NCI-H1417 treated with DMSO at 0.1 percent for 48 hours (cell line): ENCODE results near the gene CTIF.

Experiments
- DNase-seq: peaks from one replicate; lab custom pipeline; 2025; lab: John Stamatoyannopoulos, UW

Gene CTIF

DNA sequence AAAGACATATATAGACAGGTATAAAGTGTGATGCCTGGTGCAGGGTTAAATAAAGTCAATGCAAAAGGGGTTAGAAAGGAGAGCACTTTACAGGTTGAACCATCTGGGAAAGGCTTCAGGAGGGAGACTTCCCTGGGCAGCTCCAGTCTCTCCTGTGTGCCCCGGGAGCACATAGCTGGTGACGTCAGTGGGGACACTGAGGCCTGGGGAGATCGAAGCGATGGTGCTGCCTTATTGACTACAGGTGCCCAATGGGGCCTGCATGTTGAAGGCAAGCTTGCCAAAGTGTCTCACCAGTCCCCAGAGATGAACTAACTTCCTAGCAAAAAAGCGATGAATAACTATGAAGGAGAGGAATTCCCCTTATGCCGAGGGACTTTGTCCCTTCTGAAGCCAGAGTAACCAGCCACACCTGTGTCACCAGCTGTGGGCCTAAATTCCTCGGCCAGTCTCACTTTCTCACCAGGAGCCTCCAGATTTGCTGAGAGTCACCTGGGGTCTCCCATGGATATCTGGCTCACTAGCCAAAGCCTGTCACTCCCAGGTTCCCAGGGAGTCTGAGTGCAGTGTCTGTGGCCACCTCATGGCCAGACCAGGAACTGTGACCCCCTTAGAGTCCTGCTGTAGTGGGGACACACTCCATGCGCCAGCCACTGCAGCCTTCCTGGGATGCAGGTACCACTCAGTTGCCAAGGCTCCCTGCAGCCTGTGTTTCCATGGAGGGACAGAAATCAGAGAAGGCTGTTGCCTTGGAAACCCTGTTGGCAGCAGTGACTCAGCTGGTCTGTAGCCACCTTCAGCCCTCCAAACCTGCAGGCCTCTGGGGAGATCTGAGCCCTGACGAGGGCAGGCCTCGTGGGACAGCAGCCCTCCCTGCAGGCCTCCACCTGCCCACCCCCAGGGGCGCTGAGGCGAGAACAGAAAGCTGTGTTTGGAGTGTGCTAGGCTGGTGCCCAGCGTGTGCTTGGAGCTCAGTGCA, 128.7 kb downstream of the CTIF start:
- peak; percentile 26 for DNase-seq

GRCh38 chr18:48668466-48669179, 129.8 kb downstream of the CTIF start:
- no peak for DNase-seq

DNA sequence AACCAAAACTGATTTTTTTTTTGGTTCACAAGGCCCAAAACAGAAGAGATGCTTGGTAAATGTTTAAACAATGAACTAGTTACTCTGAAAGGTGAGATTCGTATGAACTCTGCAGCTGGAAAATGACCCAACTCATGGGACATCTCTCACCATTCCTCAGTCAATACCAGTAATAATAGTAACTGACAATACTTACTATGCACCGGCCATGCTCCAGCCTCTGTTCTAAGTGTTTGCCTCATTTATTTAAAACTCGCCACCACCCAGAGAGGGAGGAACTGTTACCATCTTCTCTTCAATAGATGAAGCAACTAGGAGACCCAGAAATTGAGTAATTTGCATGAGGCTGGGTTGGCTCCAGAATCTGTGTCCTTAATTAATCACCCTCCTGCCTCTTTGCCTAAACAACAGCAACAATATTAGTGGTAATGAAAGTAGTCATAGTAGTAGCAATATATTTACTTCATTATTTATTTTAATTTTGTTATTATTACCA, 130.4 kb downstream of the CTIF start:
- DNase-seq, result no peak

DNA sequence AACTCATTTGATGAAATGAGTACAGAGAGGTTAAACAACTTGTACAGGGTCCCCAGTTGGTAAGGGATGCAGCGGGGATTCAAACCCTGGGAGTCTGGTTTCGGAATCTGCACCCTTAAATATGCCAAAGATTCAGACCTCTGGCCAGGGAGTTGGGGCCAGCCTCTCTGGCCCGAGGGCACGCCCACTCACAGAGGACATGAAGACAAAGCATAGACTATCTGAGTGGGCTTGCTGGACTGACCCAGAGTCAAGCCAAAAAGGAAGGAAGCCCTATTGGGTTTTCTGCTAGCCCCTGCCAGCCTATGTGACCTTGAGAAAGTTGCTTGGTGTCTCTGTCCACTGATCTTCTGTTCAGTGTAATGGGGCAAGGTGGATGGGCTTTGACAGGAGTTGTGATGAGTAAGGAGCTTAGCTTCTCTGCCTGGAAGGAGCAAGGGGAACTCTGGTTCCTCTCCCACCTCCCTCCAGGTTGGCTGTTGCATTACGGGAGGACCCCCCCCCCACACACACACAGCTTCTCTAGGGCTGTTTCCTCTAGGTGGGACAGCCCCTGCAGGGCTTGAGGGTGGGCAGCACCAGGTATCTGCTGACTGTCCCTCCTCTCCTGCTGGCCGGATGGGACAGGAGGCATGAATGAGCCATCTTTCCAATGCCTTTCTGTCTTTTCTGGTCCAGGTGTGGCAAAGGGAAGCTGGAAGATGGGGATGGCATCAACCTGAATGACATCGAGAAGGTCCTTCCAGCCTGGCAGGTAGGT, 131.3 kb downstream of the CTIF start:
- no peak for DNase-seq

GRCh38 chr18:48670751-48671560, 132.1 kb downstream of the CTIF start:
- no peak for DNase-seq

GRCh38 chr18:48671561-48671945, 132.7 kb downstream of the CTIF start:
- no peak for DNase-seq

DNA sequence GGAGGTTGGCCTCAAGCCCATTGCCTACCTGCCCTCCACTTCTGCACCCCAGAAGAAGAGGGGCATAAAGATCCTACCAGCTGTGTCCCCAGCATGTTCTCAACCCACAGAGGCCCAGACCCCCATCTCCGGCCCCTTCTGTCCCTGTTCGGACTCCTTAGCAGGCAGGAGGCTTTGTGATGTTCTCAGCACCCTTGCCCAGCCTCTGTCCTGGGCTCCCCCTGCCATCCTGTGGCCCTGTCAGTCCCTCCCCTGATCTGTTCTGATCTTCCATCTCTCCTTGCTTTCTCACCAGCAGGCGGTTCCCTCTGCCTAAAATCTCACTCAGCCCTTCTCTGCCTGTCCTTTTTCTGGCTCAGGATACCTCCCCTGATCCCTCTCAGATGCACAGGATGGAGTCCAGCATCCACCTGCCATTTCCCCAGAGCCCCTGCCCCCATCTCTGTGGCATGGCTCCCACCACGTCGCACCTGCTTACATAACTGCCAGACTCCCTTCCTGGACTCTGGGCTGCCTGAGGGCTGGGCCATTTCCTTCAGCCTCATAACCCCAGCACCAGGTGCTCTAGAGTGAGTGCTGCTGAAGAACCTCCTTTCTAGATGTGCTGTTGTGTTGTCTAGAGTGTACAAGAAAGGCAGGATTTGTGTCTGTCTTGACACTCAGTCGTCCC, 134.0 kb downstream of the CTIF start:
- DNase-seq, result no peak

- no peak for DNase-seq
Observed at GRCh38 chr18:48673456-48673852, 134.6 kb downstream of the CTIF start.

DNA sequence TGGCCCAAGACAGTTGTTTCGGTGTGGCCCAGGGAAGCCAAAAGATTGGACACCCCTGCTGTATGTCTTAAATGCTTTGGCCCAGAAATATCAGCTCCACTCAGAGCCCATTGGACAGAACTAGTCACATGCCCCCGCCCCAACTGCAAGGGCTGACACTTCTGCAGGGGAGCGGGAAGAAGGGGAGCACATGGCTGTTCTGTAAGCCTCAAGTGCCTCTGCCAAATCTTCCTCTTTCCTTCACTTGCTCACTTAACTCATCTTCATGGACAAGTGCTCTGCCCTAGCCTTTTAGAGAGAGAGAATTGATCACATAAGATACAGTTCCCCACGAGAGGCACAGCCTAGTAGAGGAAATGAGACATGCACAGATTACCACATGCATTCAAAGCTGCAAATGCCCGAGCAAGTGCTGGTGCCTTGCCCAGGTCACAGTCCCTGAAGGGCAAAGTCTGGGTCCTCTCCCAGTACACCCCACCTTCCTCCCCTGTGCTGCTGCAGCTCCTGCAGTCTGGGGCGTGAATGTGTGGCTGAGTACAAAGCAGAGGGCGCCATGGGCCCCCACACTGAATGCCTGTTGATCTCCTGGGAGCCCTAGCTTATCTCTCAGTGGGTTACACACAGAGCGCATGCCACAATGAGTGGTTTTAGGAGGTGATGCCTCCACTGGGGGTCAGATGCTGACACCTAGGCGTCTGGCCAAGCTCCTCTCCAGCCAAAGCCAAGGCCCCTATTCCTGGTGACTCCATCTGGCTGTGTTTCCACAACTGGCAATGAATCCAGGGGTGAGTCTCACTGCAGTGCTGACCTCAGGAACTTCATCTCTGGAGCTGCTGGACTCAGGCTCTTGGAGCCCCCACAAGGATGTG, 135.3 kb downstream of the CTIF start:
- no peak for DNase-seq

GRCh38 chr18:48674758-48675351, 136.0 kb downstream of the CTIF start:
- no peak for DNase-seq

- no peak for DNase-seq
Observed at GRCh38 chr18:48675352-48675761, 136.5 kb downstream of the CTIF start.

DNA sequence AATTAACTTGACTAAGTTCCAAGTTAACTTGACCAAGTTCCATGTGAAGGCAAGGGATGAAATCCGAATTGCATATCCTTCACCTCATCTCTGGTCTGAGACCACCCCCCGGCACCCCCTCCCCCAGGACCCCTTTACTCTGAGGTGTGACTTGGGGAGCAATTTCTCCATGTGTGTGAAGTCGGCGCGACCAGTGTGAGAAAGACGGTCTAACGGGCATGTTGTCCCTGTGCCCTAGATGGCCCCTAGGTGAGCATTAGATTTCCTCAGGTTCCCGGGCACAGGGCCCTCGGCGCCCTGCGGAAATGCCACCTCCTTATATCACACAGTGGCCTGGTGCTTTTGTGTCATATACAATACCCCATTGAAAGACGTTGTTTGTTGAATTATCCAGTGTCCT, 137.1 kb downstream of the CTIF start:
- DNase-seq, result no peak

- DNase-seq, result no peak
Observed at GRCh38 chr18:48676346-48676745, 137.5 kb downstream of the CTIF start.

DNA sequence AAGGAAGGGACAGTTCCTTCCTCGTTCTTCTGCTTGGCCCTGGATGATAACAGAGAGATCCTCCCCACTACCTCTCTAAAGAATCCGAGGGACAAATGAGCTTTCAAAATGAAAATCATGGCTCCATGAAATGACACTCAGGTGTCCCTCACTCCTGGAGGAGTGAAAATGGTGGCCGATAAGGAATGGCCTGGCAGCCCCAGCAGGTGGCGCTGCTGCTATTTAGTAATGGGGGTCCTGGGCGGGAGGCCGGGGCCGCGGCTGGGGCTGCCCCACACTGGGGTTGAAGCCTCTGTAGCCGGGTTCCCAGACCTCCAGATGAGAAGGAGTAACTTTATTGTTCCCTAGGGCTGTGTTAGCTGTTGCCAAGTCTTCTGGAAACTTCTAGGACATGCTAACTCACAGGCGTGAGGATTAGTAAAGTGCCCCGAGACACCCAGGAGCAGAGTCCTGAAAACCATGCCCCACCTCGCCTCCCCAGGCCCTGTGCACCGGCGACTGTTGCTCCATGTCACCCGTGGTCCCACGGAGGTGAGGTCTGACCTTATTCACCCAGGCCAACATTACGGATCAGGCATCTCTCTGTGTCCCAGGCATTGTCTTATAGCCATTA, 138.0 kb downstream of the CTIF start:
- DNase-seq, result no peak

GRCh38 chr18:48678237-48679115, 139.6 kb downstream of the CTIF start:
- DNase-seq, result no peak

DNA sequence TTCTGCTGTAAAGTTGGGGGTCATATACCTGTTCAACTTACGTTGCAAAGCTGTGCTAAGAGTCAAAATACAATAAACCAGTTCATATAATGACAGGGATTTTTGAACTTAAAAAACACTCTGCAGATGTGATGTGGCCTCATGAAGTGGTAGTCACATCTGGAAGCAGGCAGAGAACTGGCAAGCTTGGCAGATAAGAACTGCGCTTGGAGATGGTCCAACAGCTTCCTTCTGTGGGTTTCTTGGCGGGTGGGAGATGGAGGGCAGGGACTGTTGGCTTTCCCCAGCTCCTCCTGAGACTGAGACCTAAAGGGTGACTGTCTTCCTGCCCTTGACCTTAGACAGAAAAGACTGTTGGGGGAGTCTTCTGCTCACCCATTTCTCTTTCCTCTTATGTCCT, 140.4 kb downstream of the CTIF start:
- no peak for DNase-seq

GRCh38 chr18:48680339-48681250, 141.8 kb downstream of the CTIF start:
- DNase-seq, result no peak
